ENCODE data around the gene GABBR2.
"Not testable (repeated sequence)": the region's sequence is repeated elsewhere in the genome, so short reads cannot be mapped to it uniquely, and the experiment has no call there.

The GABBR2 gene

GRCh38 chr9:98593354-98594253, 115.1 kb downstream of the GABBR2 start:
- Mint-ChIP-seq H3K4me3 (no peak overlapping the region), H3K36me3 (ENCODE audit: low read depth) (no peaks in the 10 kb centered on the region), H3K27me3 (ENCODE audit: low read depth) (peaks cover 13% of the 10 kb centered on the region), H3K27ac (no peak overlapping the region), H3K9me3 (no peaks in the 10 kb centered on the region), H3K4me1 (no peaks in the 10 kb centered on the region)
- no peak for TF ChIP-seq CTCF (IDR thresholded peaks at IDR 0.05; ENCODE audit: unreplicated experiment in 3 of 3)

GRCh38 chr9:98591696-98592095, 117.0 kb downstream of the GABBR2 start:
- Mint-ChIP-seq H3K4me3 (no peak overlapping the region), H3K9me3 (no peaks in the 10 kb centered on the region), H3K36me3 (ENCODE audit: low read depth) (no peaks in the 10 kb centered on the region), H3K4me1 (no peaks in the 10 kb centered on the region), H3K27me3 (ENCODE audit: low read depth) (peaks cover 22% of the 10 kb centered on the region), H3K27ac (no peak overlapping the region)
- TF ChIP-seq CTCF (IDR thresholded peaks at IDR 0.05; ENCODE audit: unreplicated experiment in 3 of 3) = no peak

- Mint-ChIP-seq H3K27me3 (ENCODE audit: low read depth) (peaks cover 24% of the 10 kb centered on the region), H3K27ac (no peak overlapping the region), H3K36me3 (ENCODE audit: low read depth) (no peaks in the 10 kb centered on the region), H3K4me3 (no peak overlapping the region), H3K9me3 (no peaks in the 10 kb centered on the region), H3K4me1 (no peaks in the 10 kb centered on the region)
- TF ChIP-seq CTCF (IDR thresholded peaks at IDR 0.05; ENCODE audit: unreplicated experiment in 3 of 3) = no peak
Measured at GRCh38 chr9:98590101-98590500, 118.6 kb downstream of the GABBR2 start.

- no peaks in the 10 kb centered on the region for H3K9me3 Mint-ChIP-seq
- no peaks in the 10 kb centered on the region for H3K4me1 Mint-ChIP-seq
- no peak overlapping the region for H3K27ac Mint-ChIP-seq
- peaks cover 24% of the 10 kb centered on the region for H3K27me3 Mint-ChIP-seq (ENCODE audit: low read depth)
- no peak for TF ChIP-seq CTCF (IDR thresholded peaks at IDR 0.05; ENCODE audit: unreplicated experiment in 3 of 3)
- H3K4me3 Mint-ChIP-seq = no peak overlapping the region
- H3K36me3 Mint-ChIP-seq (ENCODE audit: low read depth) = no peaks in the 10 kb centered on the region
Measured at GRCh38 chr9:98589102-98589501, 119.6 kb downstream of the GABBR2 start.

GRCh38 chr9:98584853-98585438, 123.8 kb downstream of the GABBR2 start:
- not testable (repeated sequence) for H3K4me1 Mint-ChIP-seq; H3K9me3 Mint-ChIP-seq; H3K27ac Mint-ChIP-seq; H3K4me3 Mint-ChIP-seq; H3K36me3 Mint-ChIP-seq (ENCODE audit: low read depth)
- peaks cover 22% of the 10 kb centered on the region for H3K27me3 Mint-ChIP-seq (ENCODE audit: low read depth)

- Mint-ChIP-seq H3K36me3 (ENCODE audit: low read depth) (no peaks in the 10 kb centered on the region), H3K4me3 (no peak overlapping the region), H3K27ac (no peak overlapping the region), H3K4me1 (no peaks in the 10 kb centered on the region), H3K9me3 (no peaks in the 10 kb centered on the region), H3K27me3 (ENCODE audit: low read depth) (peaks cover 22% of the 10 kb centered on the region)
- TF ChIP-seq CTCF (IDR thresholded peaks at IDR 0.05; ENCODE audit: unreplicated experiment in 3 of 3) = no peak
Measured at GRCh38 chr9:98584059-98584458, 124.7 kb downstream of the GABBR2 start.
